Caco-2 (cell line): Measurements from ENCODE around the gene UBASH3B. TPM values are rescaled to one million over a fixed set of nuclear protein-coding genes. Genes with fewer than 3 reads are reported as not detected.

Experiments used
- BruUV-seq: library from RNA; stranded (reverse); fragments of 400-500 nt; replicated peaks from 2 replicates; lab custom pipeline; 2021; lab: Mats Ljungman, UMichigan
- CTCF ChIA-PET: fragments of 300-600 bp; sonication (Branson Sonifier 250); formaldehyde crosslinking; loops from one replicate; lab custom pipeline; 2022; ENCODE audit warnings: antibody characterized with exemption; lab: Charles Lee
- POLR2A ChIA-PET: fragments of 300-600 bp; sonication (Branson Sonifier 250); formaldehyde crosslinking; loops from one replicate; lab custom pipeline; 2022; ENCODE audit warnings: antibody characterized with exemption; lab: Charles Lee
- DNase-seq, 2 experiments: peaks; one replicate each; pipeline versions ENCODE4 v3.0.0 to v3.0.0-alpha.2; 2020 to 2022
- H3K27me3 ChIP-seq: replicated peaks from 2 replicates; pipeline ENCODE4 v1.6.0; 2011; ENCODE audit warnings: low read length; ENCODE audit not compliant: control insufficient read depth, insufficient read depth
- H3K36me3 ChIP-seq: 2 replicates; pipeline ENCODE4 v1.5.1; 2011; ENCODE audit warnings: low read length; ENCODE audit not compliant: control insufficient read depth, insufficient read depth
- H3K4me1 ChIP-seq: fragments of 250-450 bp; sonication (Bioruptor Pico); 2 replicates; pipeline ENCODE4 v1.5.1; 2020; ENCODE audit warnings: mild to moderate bottlenecking
- H3K4me3 ChIP-seq: 2 replicates; pipeline ENCODE4 v1.5.1; 2011; ENCODE audit warnings: low read depth, mild to moderate bottlenecking, control low read depth, low read length
- H3K9me3 ChIP-seq: fragments of 250-450 bp; sonication (Bioruptor Pico); 2 replicates; pipeline ENCODE4 v1.5.1; 2020; ENCODE audit warnings: mild to moderate bottlenecking, moderate library complexity
- H3K27ac Mint-ChIP-seq: one replicate; pipeline ENCODE4 v1.8.0; 2022; ENCODE audit warnings: mixed read lengths; ENCODE audit not compliant: unreplicated experiment
- H3K27me3 Mint-ChIP-seq: one replicate; pipeline ENCODE4 v1.8.0; 2022; ENCODE audit warnings: mixed read lengths; ENCODE audit not compliant: insufficient read depth, unreplicated experiment
- H3K36me3 Mint-ChIP-seq: one replicate; pipeline ENCODE4 v1.8.0; 2022; ENCODE audit warnings: mild to moderate bottlenecking, mixed read lengths; ENCODE audit not compliant: insufficient read depth, unreplicated experiment
- H3K4me1 Mint-ChIP-seq: one replicate; pipeline ENCODE4 v1.8.0; 2022; ENCODE audit warnings: low read depth, mixed read lengths; ENCODE audit not compliant: unreplicated experiment
- H3K4me3 Mint-ChIP-seq: one replicate; pipeline ENCODE4 v1.8.0; 2022; ENCODE audit warnings: mild to moderate bottlenecking, moderate library complexity, mixed read lengths; ENCODE audit not compliant: unreplicated experiment
- H3K9me3 Mint-ChIP-seq: one replicate; pipeline ENCODE4 v1.8.0; 2022; ENCODE audit warnings: mixed read lengths; ENCODE audit not compliant: unreplicated experiment
- intact Hi-C: fragments of 100-400 bp; cut with micrococcal nuclease; formaldehyde crosslinking; loops from one replicate; pipeline ENCODE4 v1.10.0; 2022; ENCODE audit not compliant: unreplicated experiment
- total RNA-seq: library from RNA; stranded (reverse); gene quantifications from 2 replicates; pipeline ENCODE4 v1.2.3, GENCODE V29; 2022
- TF ChIP-seq, protein P1 (sequence below), 2 experiments: fragments of 200-600 bp in 1 of 2; IDR thresholded peaks; 1 replicate in 1 of 2; 2 replicates in 1 of 2; pipeline versions ENCODE4 v1.5.1 to v1.8.0; 2011 to 2022; ENCODE audit warnings: antibody characterized with exemption in 1 of 2, control low read depth in 1 of 2, inconsistent platforms in 1 of 2, low read depth in 1 of 2, low read length in 1 of 2, mild to moderate bottlenecking in 1 of 2, moderate library complexity in 1 of 2; ENCODE audit not compliant: insufficient read depth in 1 of 2, severe bottlenecking in 1 of 2, unreplicated experiment in 1 of 2

The UBASH3B gene
- total RNA-seq, 1 experiment from 2014 or later: 21.5 TPM

DNA sequence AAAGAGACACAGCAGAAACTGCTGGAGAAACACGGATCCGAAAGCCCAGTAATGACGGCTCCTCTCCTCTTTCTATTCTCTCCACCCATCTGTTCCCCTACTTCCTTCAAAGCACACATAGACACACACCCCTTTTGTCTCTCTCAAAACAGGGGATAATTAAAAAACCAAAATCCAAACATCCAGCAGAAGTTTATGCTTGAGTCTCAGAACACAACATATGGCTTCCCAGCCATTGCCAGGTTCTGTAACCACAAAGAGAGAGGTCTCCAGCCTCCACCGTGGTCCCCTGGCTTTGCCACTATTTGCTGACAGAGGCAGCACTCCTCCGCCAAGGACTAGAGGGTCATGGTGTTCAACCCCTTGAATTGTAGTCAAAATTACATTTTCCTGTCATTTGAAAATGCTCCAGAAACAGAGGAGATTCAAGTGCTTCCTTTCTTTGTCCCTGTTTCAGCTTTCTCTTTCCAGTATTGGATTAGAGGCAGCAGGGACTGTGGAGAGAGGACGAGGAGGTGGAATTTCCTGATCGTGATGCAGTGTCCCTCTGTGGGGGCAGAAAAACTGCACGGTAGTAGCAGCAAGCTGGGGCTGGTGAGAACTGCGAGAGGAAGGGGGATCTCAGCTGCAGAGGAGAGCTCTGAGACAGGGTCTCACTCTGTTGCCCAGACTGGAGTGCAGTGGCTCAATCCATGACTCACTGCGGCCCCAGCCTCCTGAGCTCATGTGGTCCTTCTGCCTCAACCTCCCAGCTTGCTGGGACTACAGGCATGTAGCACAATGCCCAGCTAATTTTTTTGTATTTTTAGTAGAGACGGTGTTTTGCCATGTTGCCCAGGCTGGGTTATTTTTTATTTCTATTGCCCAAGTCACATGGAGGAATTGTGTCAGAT lies 60.3 kb downstream of the UBASH3B start:
- intact Hi-C loops: no loop called here
- POLR2A ChIA-PET: no interaction called here
- Histone ChIP-seq H3K36me3 (no peaks in the 10 kb centered on the region), H3K4me3 (no peak overlapping the region), H3K27me3 (no peaks in the 10 kb centered on the region), H3K4me1 (peaks cover 7% of the 10 kb centered on the region; the same call in 1 of the 2 replicates), H3K9me3 (no peaks in the 10 kb centered on the region)
- Mint-ChIP-seq H3K27ac (no peak overlapping the region), H3K4me3 (no peak overlapping the region), H3K27me3 (no peaks in the 10 kb centered on the region), H3K4me1 (peaks cover 7% of the 10 kb centered on the region), H3K36me3 (no peaks in the 10 kb centered on the region), H3K9me3 (no peaks in the 10 kb centered on the region)
- CTCF ChIA-PET: no interaction called here
- TF ChIP-seq, protein P1, sequence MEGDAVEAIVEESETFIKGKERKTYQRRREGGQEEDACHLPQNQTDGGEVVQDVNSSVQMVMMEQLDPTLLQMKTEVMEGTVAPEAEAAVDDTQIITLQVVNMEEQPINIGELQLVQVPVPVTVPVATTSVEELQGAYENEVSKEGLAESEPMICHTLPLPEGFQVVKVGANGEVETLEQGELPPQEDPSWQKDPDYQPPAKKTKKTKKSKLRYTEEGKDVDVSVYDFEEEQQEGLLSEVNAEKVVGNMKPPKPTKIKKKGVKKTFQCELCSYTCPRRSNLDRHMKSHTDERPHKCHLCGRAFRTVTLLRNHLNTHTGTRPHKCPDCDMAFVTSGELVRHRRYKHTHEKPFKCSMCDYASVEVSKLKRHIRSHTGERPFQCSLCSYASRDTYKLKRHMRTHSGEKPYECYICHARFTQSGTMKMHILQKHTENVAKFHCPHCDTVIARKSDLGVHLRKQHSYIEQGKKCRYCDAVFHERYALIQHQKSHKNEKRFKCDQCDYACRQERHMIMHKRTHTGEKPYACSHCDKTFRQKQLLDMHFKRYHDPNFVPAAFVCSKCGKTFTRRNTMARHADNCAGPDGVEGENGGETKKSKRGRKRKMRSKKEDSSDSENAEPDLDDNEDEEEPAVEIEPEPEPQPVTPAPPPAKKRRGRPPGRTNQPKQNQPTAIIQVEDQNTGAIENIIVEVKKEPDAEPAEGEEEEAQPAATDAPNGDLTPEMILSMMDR (IDR thresholded peaks at IDR 0.05; ENCODE audit: insufficient read depth in 1 of 2, low read depth in 1 of 2, low read length in 1 of 2, severe bottlenecking in 1 of 2, unreplicated experiment in 1 of 2): no peak
- DNase-seq: no peak
- BruUV-seq: no TSS peak

DNA sequence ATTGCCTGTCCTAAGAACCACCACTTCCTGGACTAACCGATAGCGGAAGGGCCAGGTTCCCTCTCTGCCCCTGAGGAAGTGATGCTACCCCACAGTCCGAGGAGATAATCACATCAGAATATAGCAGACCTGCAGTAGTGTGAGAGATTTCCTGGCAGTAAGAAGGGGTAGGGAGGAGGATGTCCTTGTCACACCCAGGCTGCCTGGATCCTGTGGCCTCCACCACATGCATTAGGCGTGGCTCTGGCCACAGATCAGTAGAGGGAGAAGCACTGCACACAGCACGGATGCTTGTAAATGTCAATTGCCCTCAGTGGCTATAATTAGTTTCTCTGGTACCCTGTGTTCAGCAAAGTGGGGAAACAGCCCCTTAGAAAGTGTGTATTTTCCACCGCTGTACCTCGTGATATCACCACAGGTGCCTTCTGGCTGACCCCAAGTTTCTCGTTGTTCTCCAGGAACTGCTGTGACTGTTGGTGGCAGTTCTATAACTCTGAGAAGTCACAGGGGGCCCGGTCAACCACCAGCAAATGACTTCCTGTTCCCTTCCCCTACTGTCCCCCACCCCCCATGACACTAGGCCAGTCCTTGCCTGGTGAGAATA lies 61.8 kb downstream of the UBASH3B start:
- Mint-ChIP-seq H3K27ac (no peak overlapping the region), H3K9me3 (no peaks in the 10 kb centered on the region), H3K4me1 (peaks cover 7% of the 10 kb centered on the region), H3K36me3 (no peaks in the 10 kb centered on the region), H3K4me3 (no peak overlapping the region), H3K27me3 (no peaks in the 10 kb centered on the region)
- no TSS peak for BruUV-seq
- no peaks in the 10 kb centered on the region for H3K27me3 ChIP-seq
- no peaks in the 10 kb centered on the region for H3K36me3 ChIP-seq
- H3K9me3 ChIP-seq: no peaks in the 10 kb centered on the region
- intact Hi-C loops: no loop called here
- CTCF ChIA-PET: no interaction called here
- DNase-seq: no peak
- peaks cover 8% of the 10 kb centered on the region; the same call in 1 of the 2 replicates for H3K4me1 ChIP-seq
- TF ChIP-seq, protein P1 (IDR thresholded peaks at IDR 0.05; ENCODE audit: insufficient read depth in 1 of 2, low read depth in 1 of 2, low read length in 1 of 2, severe bottlenecking in 1 of 2, unreplicated experiment in 1 of 2): no peak
- no peak overlapping the region for H3K4me3 ChIP-seq
- POLR2A ChIA-PET: no interaction called here

DNA sequence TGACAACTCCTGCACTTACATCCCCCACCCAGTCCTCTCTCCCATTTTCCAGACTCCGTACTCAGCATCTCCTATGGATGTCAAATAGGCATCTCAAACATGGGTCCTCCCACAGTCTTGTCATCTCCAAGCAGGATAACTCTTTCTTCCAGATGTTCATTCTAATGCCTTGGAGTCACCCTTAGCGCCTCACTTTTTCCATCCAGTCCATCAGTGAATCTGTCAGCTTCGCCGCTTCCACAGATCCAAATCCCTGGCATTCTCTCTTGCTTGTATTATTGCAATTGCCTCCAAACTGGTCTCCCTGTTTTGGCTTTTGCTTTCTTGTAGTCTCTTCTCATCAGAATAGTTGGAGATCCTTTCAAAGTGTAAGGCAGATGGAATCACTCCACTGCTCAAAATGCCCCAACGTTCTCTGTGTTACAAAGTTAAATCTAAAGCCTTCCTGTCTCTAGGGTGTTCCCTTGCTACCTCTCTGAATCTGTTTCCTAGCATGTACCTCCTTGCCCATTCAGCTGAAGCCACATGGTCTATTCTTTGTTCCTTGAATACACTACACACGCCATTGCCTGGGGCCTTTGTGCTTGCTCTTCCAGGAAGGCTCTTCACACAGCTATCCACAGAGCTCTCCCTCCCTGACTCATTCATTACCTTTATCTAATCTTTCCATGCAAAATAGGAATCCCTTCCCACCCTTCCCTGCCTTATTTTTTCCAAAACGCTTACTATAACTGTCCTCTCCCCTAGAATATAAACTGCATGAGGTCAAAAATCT lies 64.8 kb downstream of the UBASH3B start:
- ChIA-PET POLR2A (no interaction called here), CTCF (no interaction called here)
- intact Hi-C loops: no loop called here
- no peak overlapping the region for H3K4me3 Mint-ChIP-seq
- Histone ChIP-seq H3K9me3 (no peaks in the 10 kb centered on the region), H3K4me1 (peaks cover 8% of the 10 kb centered on the region; the same call in 1 of the 2 replicates), H3K4me3 (no peak overlapping the region), H3K27me3 (no peaks in the 10 kb centered on the region), H3K36me3 (no peaks in the 10 kb centered on the region)
- H3K36me3 Mint-ChIP-seq: no peaks in the 10 kb centered on the region
- H3K27ac Mint-ChIP-seq: no peak overlapping the region
- no TSS peak for BruUV-seq
- no peak for DNase-seq
- no peaks in the 10 kb centered on the region for H3K9me3 Mint-ChIP-seq
- TF ChIP-seq, protein P1 (IDR thresholded peaks at IDR 0.05; ENCODE audit: insufficient read depth in 1 of 2, low read depth in 1 of 2, low read length in 1 of 2, severe bottlenecking in 1 of 2, unreplicated experiment in 1 of 2): no peak
- peaks cover 7% of the 10 kb centered on the region for H3K4me1 Mint-ChIP-seq
- no peaks in the 10 kb centered on the region for H3K27me3 Mint-ChIP-seq
